ENCODE results near the gene GTPBP3.

GRCh38 chr19:17336872-17337674, at the start of gene GTPBP3:
- TF ChIP-seq CTCF (IDR thresholded peaks at IDR 0.05) (no peak), POLR2AphosphoS5 (IDR thresholded peaks at IDR 0.05; ENCODE audit: insufficient read depth in 1 of 2, low read depth in 1 of 2) (peak; percentile 66 to 91)
